ENCODE data around the gene MUC5B. TPM values are rescaled to one million over a fixed set of nuclear protein-coding genes. Genes with fewer than 3 reads are reported as not detected.

The MUC5B gene
- total and polyA plus RNA-seq, 2 donors (not counting 1 experiment from before 2014, with no cell fraction given) = not detected

DNA sequence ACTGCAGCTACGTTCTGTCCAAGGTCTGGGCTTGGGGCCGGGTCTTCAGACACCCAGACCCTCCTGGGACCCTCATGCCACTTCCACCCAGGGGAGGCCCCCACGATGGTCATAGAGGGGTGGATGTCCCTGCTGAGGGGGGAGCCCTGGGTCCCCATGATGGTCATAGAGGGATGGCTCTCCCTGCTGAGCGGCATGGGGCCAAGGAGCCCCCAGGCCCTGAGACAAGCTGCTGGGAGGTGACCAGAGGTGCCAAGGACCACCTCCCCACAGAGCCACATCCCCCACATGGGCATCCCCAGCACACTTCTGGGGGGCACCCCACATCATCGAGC is 7.2 kb downstream of the MUC5B start:
- H3K4me1 ChIP-seq (ENCODE audit: control insufficient read depth, extremely low read depth, insufficient read depth, low read length) = no peaks in the 10 kb centered on the region
- H4K20me1 ChIP-seq (ENCODE audit: control insufficient read depth, extremely low read depth, insufficient read depth, low read length) = no peaks in the 10 kb centered on the region
- no peaks in the 10 kb centered on the region for H3K79me2 ChIP-seq (ENCODE audit: control insufficient read depth, insufficient read depth, low read length)
- H2AFZ ChIP-seq (ENCODE audit: low read length) = no peak overlapping the region
- no peaks in the 10 kb centered on the region for H3K36me3 ChIP-seq (ENCODE audit: control insufficient read depth, insufficient read depth, low read length)
- no peak overlapping the region for H3K4me2 ChIP-seq (ENCODE audit: extremely low read depth, insufficient read depth, low read length)
- no peak for DNase-seq (ENCODE audit: low read depth in 2 of 2)
- H3K4me3 ChIP-seq (replicated peaks in 1 of 4; ENCODE audit: control extremely low read depth in 1 of 4, insufficient read depth in 1 of 4, low read depth in 3 of 4, low read length in 4 of 4) = no peak overlapping the region
- no peak overlapping the region for H3K27ac ChIP-seq (ENCODE audit: insufficient read depth, low read length)
- TF ChIP-seq, protein P1, sequence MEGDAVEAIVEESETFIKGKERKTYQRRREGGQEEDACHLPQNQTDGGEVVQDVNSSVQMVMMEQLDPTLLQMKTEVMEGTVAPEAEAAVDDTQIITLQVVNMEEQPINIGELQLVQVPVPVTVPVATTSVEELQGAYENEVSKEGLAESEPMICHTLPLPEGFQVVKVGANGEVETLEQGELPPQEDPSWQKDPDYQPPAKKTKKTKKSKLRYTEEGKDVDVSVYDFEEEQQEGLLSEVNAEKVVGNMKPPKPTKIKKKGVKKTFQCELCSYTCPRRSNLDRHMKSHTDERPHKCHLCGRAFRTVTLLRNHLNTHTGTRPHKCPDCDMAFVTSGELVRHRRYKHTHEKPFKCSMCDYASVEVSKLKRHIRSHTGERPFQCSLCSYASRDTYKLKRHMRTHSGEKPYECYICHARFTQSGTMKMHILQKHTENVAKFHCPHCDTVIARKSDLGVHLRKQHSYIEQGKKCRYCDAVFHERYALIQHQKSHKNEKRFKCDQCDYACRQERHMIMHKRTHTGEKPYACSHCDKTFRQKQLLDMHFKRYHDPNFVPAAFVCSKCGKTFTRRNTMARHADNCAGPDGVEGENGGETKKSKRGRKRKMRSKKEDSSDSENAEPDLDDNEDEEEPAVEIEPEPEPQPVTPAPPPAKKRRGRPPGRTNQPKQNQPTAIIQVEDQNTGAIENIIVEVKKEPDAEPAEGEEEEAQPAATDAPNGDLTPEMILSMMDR (conservative IDR thresholded peaks at IDR 0.05 in 1 of 2, IDR thresholded peaks at IDR 0.05 in 1 of 2; ENCODE audit: low read depth in 1 of 2, low read length in 2 of 2) = no peak
- TF ChIP-seq EZH2 (IDR thresholded peaks at IDR 0.05; ENCODE audit: low read length, missing control alignments) = no peak
- H3K27me3 ChIP-seq (ENCODE audit: control insufficient read depth, insufficient read depth, low read length) = no peaks in the 10 kb centered on the region
- H3K9ac ChIP-seq (ENCODE audit: insufficient read depth, low read length) = no peak overlapping the region
- H3K9me3 ChIP-seq (ENCODE audit: control insufficient read depth, insufficient read depth, low read depth, low read length) = no peaks in the 10 kb centered on the region

DNA sequence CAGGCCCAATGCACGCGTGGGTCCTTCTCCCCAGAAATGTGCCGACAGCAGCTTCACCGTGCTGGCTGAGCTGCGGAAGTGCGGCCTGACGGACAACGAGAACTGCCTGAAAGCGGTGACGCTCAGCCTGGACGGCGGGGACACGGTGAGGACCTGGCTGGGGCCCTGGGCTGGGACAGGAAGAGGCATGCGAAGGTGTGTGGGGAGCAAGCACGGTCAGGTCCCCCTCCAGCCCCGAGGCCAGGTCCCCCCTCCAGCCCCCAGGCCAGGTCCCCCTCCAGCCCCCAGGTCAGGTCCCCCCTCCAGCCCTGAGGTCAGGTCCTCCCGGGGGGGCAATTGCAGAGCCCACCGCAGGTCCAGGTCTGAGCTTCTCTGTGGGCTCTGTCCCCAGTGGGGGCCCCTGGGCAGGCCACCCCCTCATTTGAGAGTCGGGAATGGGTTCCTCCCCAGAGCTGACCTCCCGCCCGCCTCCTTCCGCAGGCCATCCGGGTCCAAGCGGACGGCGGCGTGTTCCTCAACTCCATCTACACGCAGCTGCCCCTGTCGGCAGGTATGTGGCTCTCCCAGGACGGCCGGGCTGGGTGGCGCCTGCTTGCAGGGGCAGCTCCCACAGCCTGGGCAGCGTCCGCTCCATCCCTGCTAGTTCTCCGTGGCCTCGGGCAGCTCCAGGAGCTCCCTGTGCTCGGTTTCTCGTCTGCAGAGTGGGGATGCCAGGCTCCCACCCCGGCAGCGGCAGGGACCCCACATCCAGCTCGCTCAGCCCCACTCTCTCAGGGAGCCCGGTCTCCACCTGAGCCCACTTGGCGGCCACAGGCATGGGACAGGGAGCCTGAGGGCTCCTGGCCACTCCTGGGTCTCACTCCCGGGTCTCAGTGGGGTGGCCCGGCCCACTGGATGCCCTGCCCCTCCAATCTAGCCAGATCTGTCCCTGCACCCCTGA is 7.9 kb downstream of the MUC5B start:
- Histone ChIP-seq H3K27ac (ENCODE audit: insufficient read depth, low read length) (no peak overlapping the region), H3K9me3 (ENCODE audit: control insufficient read depth, insufficient read depth, low read depth, low read length) (no peaks in the 10 kb centered on the region), H3K79me2 (ENCODE audit: control insufficient read depth, insufficient read depth, low read length) (no peaks in the 10 kb centered on the region), H3K4me2 (ENCODE audit: extremely low read depth, insufficient read depth, low read length) (no peak overlapping the region), H2AFZ (ENCODE audit: low read length) (no peak overlapping the region), H3K27me3 (ENCODE audit: control insufficient read depth, insufficient read depth, low read length) (no peaks in the 10 kb centered on the region), H3K4me3 (replicated peaks in 1 of 4; ENCODE audit: control extremely low read depth in 1 of 4, insufficient read depth in 1 of 4, low read depth in 3 of 4, low read length in 4 of 4) (no peak overlapping the region), H3K4me1 (ENCODE audit: control insufficient read depth, extremely low read depth, insufficient read depth, low read length) (no peaks in the 10 kb centered on the region), H4K20me1 (ENCODE audit: control insufficient read depth, extremely low read depth, insufficient read depth, low read length) (no peaks in the 10 kb centered on the region), H3K36me3 (ENCODE audit: control insufficient read depth, insufficient read depth, low read length) (no peaks in the 10 kb centered on the region), H3K9ac (ENCODE audit: insufficient read depth, low read length) (no peak overlapping the region)
- no peak for DNase-seq (ENCODE audit: low read depth in 2 of 2)
- no peak for TF ChIP-seq EZH2 (IDR thresholded peaks at IDR 0.05; ENCODE audit: low read length, missing control alignments)
- TF ChIP-seq, protein P1 (conservative IDR thresholded peaks at IDR 0.05 in 1 of 2, IDR thresholded peaks at IDR 0.05 in 1 of 2; ENCODE audit: low read depth in 1 of 2, low read length in 2 of 2) = no peak

DNA sequence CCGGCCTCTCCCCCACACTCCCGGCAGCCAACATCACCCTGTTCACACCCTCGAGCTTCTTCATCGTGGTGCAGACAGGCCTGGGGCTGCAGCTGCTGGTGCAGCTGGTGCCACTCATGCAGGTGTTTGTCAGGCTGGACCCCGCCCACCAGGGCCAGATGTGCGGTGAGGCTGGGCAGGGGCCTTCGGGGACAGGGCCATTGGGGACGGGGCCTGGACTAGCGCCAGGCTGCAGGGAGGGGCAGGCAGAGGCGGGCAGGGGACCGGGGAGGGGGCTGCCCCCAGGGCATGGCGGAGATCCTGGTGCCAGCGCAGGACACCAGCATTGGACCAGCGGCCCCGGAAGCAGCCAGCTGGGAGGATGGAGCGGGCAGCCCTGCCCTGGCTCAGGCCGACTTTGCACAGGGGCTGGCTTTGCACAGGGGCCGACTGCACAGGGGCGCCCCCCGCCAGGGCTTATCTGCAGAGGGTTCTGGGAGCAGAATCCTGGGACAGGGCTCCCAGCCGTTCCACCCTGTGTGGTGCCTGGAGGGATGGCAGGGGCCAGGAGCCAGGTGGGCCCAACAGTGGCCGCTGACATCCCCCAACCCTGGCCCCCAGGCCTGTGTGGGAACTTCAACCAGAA is 8.6 kb downstream of the MUC5B start:
- H3K36me3 ChIP-seq (ENCODE audit: control insufficient read depth, insufficient read depth, low read length) = no peaks in the 10 kb centered on the region
- no peaks in the 10 kb centered on the region for H3K79me2 ChIP-seq (ENCODE audit: control insufficient read depth, insufficient read depth, low read length)
- H3K9ac ChIP-seq (ENCODE audit: insufficient read depth, low read length) = no peak overlapping the region
- H3K4me2 ChIP-seq (ENCODE audit: extremely low read depth, insufficient read depth, low read length) = no peak overlapping the region
- no peak overlapping the region for H2AFZ ChIP-seq (ENCODE audit: low read length)
- H3K4me3 ChIP-seq (replicated peaks in 1 of 4; ENCODE audit: control extremely low read depth in 1 of 4, insufficient read depth in 1 of 4, low read depth in 3 of 4, low read length in 4 of 4) = no peak overlapping the region
- TF ChIP-seq, protein P1 (conservative IDR thresholded peaks at IDR 0.05 in 1 of 2, IDR thresholded peaks at IDR 0.05 in 1 of 2; ENCODE audit: low read depth in 1 of 2, low read length in 2 of 2) = no peak
- no peak for TF ChIP-seq EZH2 (IDR thresholded peaks at IDR 0.05; ENCODE audit: low read length, missing control alignments)
- DNase-seq (ENCODE audit: low read depth in 2 of 2) = no peak
- H3K27me3 ChIP-seq (ENCODE audit: control insufficient read depth, insufficient read depth, low read length) = no peaks in the 10 kb centered on the region
- H3K9me3 ChIP-seq (ENCODE audit: control insufficient read depth, insufficient read depth, low read depth, low read length) = no peaks in the 10 kb centered on the region
- H3K27ac ChIP-seq (ENCODE audit: insufficient read depth, low read length) = no peak overlapping the region
- no peaks in the 10 kb centered on the region for H3K4me1 ChIP-seq (ENCODE audit: control insufficient read depth, extremely low read depth, insufficient read depth, low read length)
- no peaks in the 10 kb centered on the region for H4K20me1 ChIP-seq (ENCODE audit: control insufficient read depth, extremely low read depth, insufficient read depth, low read length)
